Measurements from ENCODE around the gene ASPDH.

- TF ChIP-seq POLR2A (IDR thresholded peaks at IDR 0.05) (no peak), CTCF (IDR thresholded peaks at IDR 0.05 in 4 of 5, conservative IDR thresholded peaks at IDR 0.05 in 1 of 5) (no peak)
Measured at GRCh38 chr19:50535672-50536187, 22.0 kb upstream of the ASPDH start.
